K562 (cell line): ENCODE results near the gene CS. TPM values are rescaled to one million over a fixed set of nuclear protein-coding genes. Genes with fewer than 3 reads are reported as not detected.

ENCODE experiments used
- ATAC-seq: fragments of 200-7000 bp; cut with Tn5 transposase; 3 replicates; pipeline ENCODE4 v1.9.1; 2020; ENCODE audit warnings: moderate library complexity
- BruUV-seq: library from RNA; stranded (reverse); fragments of 400-500 nt; replicated peaks from 2 replicates; lab custom pipeline; 2021; lab: Mats Ljungman, UMichigan
- CTCF ChIA-PET: fragments of 300-600 bp; formaldehyde crosslinking; extraction: SDS; loops from one replicate; lab custom pipeline; 2021; ENCODE audit warnings: low intra/inter-chr PET ratio; lab: Yijun Ruan, JAX
- POLR2A ChIA-PET: fragments of 300-600, 350-650 bp; sonication (Branson Sonifier 250); formaldehyde crosslinking; extraction: SDS; loops from one replicate; lab custom pipeline; 2021; ENCODE audit warnings: antibody characterized with exemption, inconsistent platforms; lab: Yijun Ruan, JAX
- DNase-seq, 4 experiments: peaks; one replicate each; pipeline versions ENCODE4 v3.0.0 to v3.0.0-alpha.2; 2011 to 2018; ENCODE audit warnings: low spot score in 3 of 4, mixed read lengths in 3 of 4; ENCODE audit errors: extremely low read depth in 1 of 4
- FAIRE-seq: peaks from 2 replicates; lab custom pipeline; 2011; peaks lifted over from hg19 to GRCh38; lab: Jason Lieb, UNC
- H2AFZ ChIP-seq: 2 replicates; pipeline ENCODE4 v1.6.0; 2011; ENCODE audit warnings: low read depth, low read length, control low read depth, inconsistent platforms
- H3K27ac ChIP-seq: fragments of 200-600 bp; 3 replicates; pipeline ENCODE4 v1.8.0; 2011; ENCODE audit warnings: low read depth, mild to moderate bottlenecking, control low read depth, inconsistent platforms, low read length, moderate library complexity, mixed read lengths; ENCODE audit errors: extremely low read depth
- H3K27me3 ChIP-seq, 2 experiments: fragments of 300-600 bp in 1 of 2; 2 replicates in 1 of 2; 3 replicates in 1 of 2; pipeline versions ENCODE4 v1.6.0 to v1.8.0; 2011; ENCODE audit warnings: inconsistent platforms in 2 of 2, low read length in 2 of 2, mild to moderate bottlenecking in 1 of 2, mixed read lengths in 1 of 2, moderate library complexity in 1 of 2; ENCODE audit not compliant: control insufficient read depth in 2 of 2, insufficient read depth in 2 of 2
- H3K36me3 ChIP-seq: fragments of 300-600 bp; 3 replicates; pipeline ENCODE4 v1.8.0; 2011; ENCODE audit warnings: mild to moderate bottlenecking, low read length, inconsistent platforms; ENCODE audit not compliant: control insufficient read depth, insufficient read depth
- H3K4me1 ChIP-seq, 2 experiments: fragments of 200-600 bp in 1 of 2; replicated peaks in 1 of 2; 2 replicates in 1 of 2; 3 replicates in 1 of 2; pipeline versions ENCODE4 v1.5.1 to v1.8.0; 2011; ENCODE audit warnings: inconsistent platforms in 2 of 2, low read length in 2 of 2, mild to moderate bottlenecking in 1 of 2, mixed read lengths in 1 of 2, moderate library complexity in 1 of 2; ENCODE audit not compliant: control insufficient read depth in 2 of 2, insufficient read depth in 2 of 2
- H3K4me2 ChIP-seq: 2 replicates; pipeline ENCODE4 v1.6.1; 2011; ENCODE audit warnings: low read length, control low read depth, inconsistent platforms, mixed read lengths; ENCODE audit not compliant: insufficient read depth
- H3K4me3 ChIP-seq: fragments of 200-600 bp; sonication (generic), shearing (Covaris generic); 2 replicates; pipeline ENCODE4 v1.5.1; 2016; ENCODE audit warnings: control low read depth, inconsistent platforms
- H3K79me2 ChIP-seq: fragments of 200-600 bp; 3 replicates; pipeline ENCODE4 v1.8.0; 2011; ENCODE audit warnings: low read length, inconsistent platforms; ENCODE audit not compliant: control insufficient read depth, insufficient read depth
- H3K9ac ChIP-seq, 2 experiments: 2 replicates each; pipeline versions ENCODE4 v1.6.0 to v1.6.1; 2011; ENCODE audit warnings: low read depth in 2 of 2, low read length in 2 of 2, control low read depth in 1 of 2, inconsistent platforms in 1 of 2, mild to moderate bottlenecking in 1 of 2, mixed read lengths in 1 of 2; ENCODE audit not compliant: insufficient read depth in 1 of 2
- H3K9me1 ChIP-seq: one replicate; pipeline ENCODE4 v1.6.0; 2011; ENCODE audit warnings: inconsistent platforms, mild to moderate bottlenecking, low read length, moderate library complexity; ENCODE audit not compliant: control insufficient read depth, insufficient read depth
- H3K9me3 ChIP-seq: replicated peaks from 2 replicates; pipeline ENCODE4 v1.5.1; 2011; ENCODE audit warnings: low read depth, low read length, inconsistent platforms; ENCODE audit not compliant: control insufficient read depth, insufficient read depth
- H4K20me1 ChIP-seq: replicated peaks from 2 replicates; pipeline ENCODE4 v1.6.1; 2011; ENCODE audit warnings: low read length, inconsistent platforms, mixed read lengths; ENCODE audit not compliant: control insufficient read depth, insufficient read depth
- ARID1B ChIP-seq: fragments of 450-650 bp; IDR thresholded peaks from 2 replicates; pipeline ENCODE4 v1.6.1; 2016; ENCODE audit warnings: antibody characterized with exemption, mild to moderate bottlenecking, inconsistent platforms
- CREB3L1 ChIP-seq: fragments of 450-650 bp; IDR thresholded peaks from 2 replicates; pipeline ENCODE4 v1.6.1; 2014; ENCODE audit warnings: low read depth, mild to moderate bottlenecking, moderate library complexity, borderline replicate concordance
- CSDE1 ChIP-seq, 2 experiments: fragments of 450-650 bp; IDR thresholded peaks; 2 replicates each; pipeline ENCODE4 v1.6.1; 2016; ENCODE audit warnings: mild to moderate bottlenecking in 1 of 2
- DEAF1 ChIP-seq: fragments of 450-650 bp; formaldehyde crosslinking; IDR thresholded peaks from 2 replicates; pipeline ENCODE4 v1.4.0; 2020; ENCODE audit warnings: mild to moderate bottlenecking, moderate library complexity
- PBX2 ChIP-seq, 2 experiments: IDR thresholded peaks in 1 of 2; conservative IDR thresholded peaks in 1 of 2; 2 replicates each; pipeline ENCODE4 v1.6.1; 2016; ENCODE audit warnings: low read depth in 2 of 2, mild to moderate bottlenecking in 1 of 2, missing compliant biosample characterization in 1 of 2, missing genetic modification characterization in 1 of 2, moderate library complexity in 1 of 2
- TCF3 ChIP-seq: sonication (generic); formaldehyde crosslinking; IDR thresholded peaks from 2 replicates; pipeline ENCODE4 v1.4.0; 2020; ENCODE audit warnings: mild to moderate bottlenecking, missing genetic modification reagents
- TFAP4 ChIP-seq: sonication (generic); formaldehyde crosslinking; IDR thresholded peaks from 2 replicates; pipeline ENCODE4 v1.8.0; 2022; ENCODE audit warnings: missing genetic modification reagents, mild to moderate bottlenecking, moderate library complexity, borderline replicate concordance
- ZNF12 ChIP-seq: sonication (generic); formaldehyde crosslinking; IDR thresholded peaks from 2 replicates; pipeline ENCODE4 v1.4.0; 2020; ENCODE audit warnings: mild to moderate bottlenecking, missing genetic modification reagents
- WGBS: fragments of 100-300 bp; shearing (Covaris generic); methylation state at CpG from one replicate; pipeline ENCODE4 v1.1.6; 2016; ENCODE audit warnings: low coverage, mixed read lengths; ENCODE audit not compliant: insufficient coverage; ENCODE audit errors: missing lambda C conversion rate; 5-methylcytosine and 5-hydroxymethylcytosine counted together
- in situ Hi-C: fragments of 300-500 bp; cut with MboI; formaldehyde crosslinking; loops from 4 replicates; pipeline ENCODE4 v1.15.0; 2018; ENCODE audit warnings: inconsistent platforms, mixed read lengths
- intact Hi-C: fragments of 100-400 bp; cut with micrococcal nuclease; formaldehyde crosslinking; loops from 2 replicates; pipeline ENCODE4 v1.14.2; 2022
- polyA plus RNA-seq, 8 experiments: library from polyadenylated mRNA; depleted of rRNA in 4 of 8; stranded (reverse) in 5 of 8; unstranded in 3 of 8; fragments of >200 nt; fragmentation: Nextera tagmentation in 2 of 8; fragmentation: Illumina TruSeq in 1 of 8; extraction: Ambion mirVana in 2 of 8; extraction: Trizol in 1 of 8; gene quantifications; 2 replicates each; pipeline versions ENCODE4 v1.2.1 to v1.2.3, GENCODE V29; 2011 to 2014; ENCODE audit warnings: inconsistent platforms in 1 of 8, missing spikeins in 1 of 8
- total RNA-seq, 7 experiments: library from RNA; depleted of rRNA in 6 of 7; stranded (reverse); fragments of >200 nt in 6 of 7; fragmentation: Illumina TruSeq in 2 of 7; extraction: Trizol in 2 of 7; gene quantifications; 2 replicates each; pipeline versions ENCODE4 v1.2.1 to v1.2.3, GENCODE V29; 2011 to 2021; ENCODE audit warnings: low replicate concordance in 1 of 7

Gene CS
- total and polyA plus RNA-seq, 9 of the 15 experiments (the other 6 are each of a cell fraction or from before 2014, with no cell fraction given): 99.9 to 390 (median 149) TPM

GRCh38 chr12:56243731-56244181 is 56.4 kb downstream of the CS start:
- Histone ChIP-seq H3K27me3 (no peaks in the 10 kb centered on the region), H4K20me1 (no peaks in the 10 kb centered on the region), H3K36me3 (peaks cover 89% of the 10 kb centered on the region; the same call in 2 of the 3 replicates), H3K4me3 (no peak overlapping the region), H3K9me1 (no peaks in the 10 kb centered on the region), H2AFZ (no peak overlapping the region), H3K79me2 (no peaks in the 10 kb centered on the region), H3K27ac (peak overlapping the region; percentile 55; the same call in 2 of the 3 replicates), H3K4me2 (peak overlapping the region; percentile 38), H3K9me3 (no peaks in the 10 kb centered on the region), H3K4me1 (peaks cover 30 to 34% of the 10 kb centered on the region in 2 experiments), H3K9ac (peak overlapping the region; percentile 11 to 73)
- DNase-seq (peak; percentile 65 to 70 (median 68)), ATAC-seq (peak; percentile 73), FAIRE-seq (peak; percentile 70)
- no TSS peak for BruUV-seq
- POLR2A ChIA-PET: interaction anchor here (0.6 to 1.4 kb wide), 8 partner anchors 8 to 148 kb away, joined by 3 to 6 read pairs (median 3); partner anchors contain the start of gene SMARCC2
- intact Hi-C loops: no loop called here
- in situ Hi-C loops: no loop called here
- 10% methylated on average over 3 of the region's 3 CpGs for WGBS
- CTCF ChIA-PET: no interaction called here
- TF ChIP-seq DEAF1 (CRISPR knock-in tag) (no peak), PBX2 (CRISPR knock-in tag; IDR thresholded peaks at IDR 0.05; ENCODE audit: low read depth) (no peak), PBX2 (tag; conservative IDR thresholded peaks at IDR 0.05; ENCODE audit: low read depth) (peak; percentile 33; the same call in 1 of the 2 replicates), ZNF12 (CRISPR knock-in tag) (no peak), CSDE1 (IDR thresholded peaks at IDR 0.05) (no peak), TFAP4 (CRISPR knock-in tag) (peak; percentile 34; the same call in 1 of the 2 replicates), TCF3 (peak; percentile 37; the same call in 1 of the 2 replicates), CREB3L1 (no peak), ARID1B (peak; percentile 67; the same call in 1 of the 2 replicates)
